HG02642 (cell line): ENCODE measurements around the gene DENND5B.

Experiments used
- ATAC-seq: cut with Tn5 transposase; IDR thresholded peaks from one replicate; pipeline ENCODE4 v1.9.1; 2021; ENCODE audit warnings: mild to moderate bottlenecking; ENCODE audit not compliant: unreplicated experiment, poor library complexity

DENND5B gene

DNA sequence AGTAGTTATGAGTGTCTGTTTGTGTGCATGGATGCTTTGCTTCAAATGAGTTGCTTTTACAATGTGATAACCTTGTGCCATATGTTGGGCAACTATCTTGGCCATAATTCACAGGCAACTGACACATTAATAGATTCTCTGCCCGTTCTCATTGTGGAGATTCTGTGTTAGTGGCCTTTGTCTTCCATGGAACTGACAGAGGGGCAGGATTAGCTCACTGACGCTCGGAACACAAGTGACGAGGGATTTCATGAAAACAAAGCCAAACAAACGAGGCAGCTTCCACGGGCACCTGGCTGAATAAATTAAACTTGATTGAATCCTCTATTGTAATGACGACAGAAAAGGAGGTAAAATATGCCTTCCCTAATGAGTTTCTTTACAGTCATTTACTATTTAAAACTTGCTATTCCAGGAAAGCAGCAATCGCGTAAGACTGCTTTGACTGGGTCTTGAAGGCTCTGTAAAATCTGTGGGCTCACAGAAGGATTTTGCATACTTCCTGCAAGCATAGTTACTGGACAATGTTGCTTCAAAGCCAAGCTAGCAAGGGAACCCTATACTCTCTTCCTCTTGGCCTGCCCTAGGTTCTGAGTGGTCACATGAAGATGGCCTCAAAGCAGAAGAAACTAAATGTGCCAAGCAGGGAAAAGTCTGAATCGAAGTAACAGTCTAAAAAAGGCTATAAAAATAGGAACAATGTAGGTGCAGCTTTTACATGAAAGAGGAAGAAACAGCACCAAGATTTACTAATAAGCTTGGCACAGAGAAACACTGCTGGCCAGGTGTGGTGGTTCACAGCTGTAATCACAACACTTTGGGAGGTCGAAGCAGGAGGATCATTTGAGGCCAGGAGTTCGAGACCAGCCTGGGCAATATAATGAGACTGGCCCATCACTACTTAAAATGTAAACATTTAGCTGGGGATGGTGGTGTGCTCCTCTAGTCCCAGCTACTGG is 236.9 kb downstream of the DENND5B start:
- ATAC-seq = no peak

DNA sequence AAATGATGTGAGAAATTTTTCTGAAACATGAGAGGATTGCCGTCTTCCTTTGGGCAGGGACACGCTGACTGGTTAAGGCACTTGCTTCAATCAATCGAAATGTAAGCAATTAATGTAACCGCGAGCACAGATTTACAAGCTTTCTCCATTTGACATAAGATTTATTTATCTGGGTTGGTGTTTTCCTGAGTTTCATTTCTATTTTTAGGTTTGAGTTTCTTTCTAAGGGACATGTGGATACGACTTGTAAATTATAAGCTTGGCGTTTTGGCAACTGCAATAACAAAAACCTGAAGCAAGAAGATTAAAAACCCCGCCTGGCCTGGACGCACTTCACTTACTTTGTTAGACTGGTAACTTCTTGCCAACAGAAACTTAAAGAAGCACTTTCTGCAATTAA is 244.7 kb downstream of the DENND5B start:
- no peak for ATAC-seq

GRCh38 chr12:31343139-31343538 is 247.8 kb downstream of the DENND5B start:
- no peak for ATAC-seq

- no peak for ATAC-seq
Observed at GRCh38 chr12:31342286-31342685, 248.7 kb downstream of the DENND5B start.

DNA sequence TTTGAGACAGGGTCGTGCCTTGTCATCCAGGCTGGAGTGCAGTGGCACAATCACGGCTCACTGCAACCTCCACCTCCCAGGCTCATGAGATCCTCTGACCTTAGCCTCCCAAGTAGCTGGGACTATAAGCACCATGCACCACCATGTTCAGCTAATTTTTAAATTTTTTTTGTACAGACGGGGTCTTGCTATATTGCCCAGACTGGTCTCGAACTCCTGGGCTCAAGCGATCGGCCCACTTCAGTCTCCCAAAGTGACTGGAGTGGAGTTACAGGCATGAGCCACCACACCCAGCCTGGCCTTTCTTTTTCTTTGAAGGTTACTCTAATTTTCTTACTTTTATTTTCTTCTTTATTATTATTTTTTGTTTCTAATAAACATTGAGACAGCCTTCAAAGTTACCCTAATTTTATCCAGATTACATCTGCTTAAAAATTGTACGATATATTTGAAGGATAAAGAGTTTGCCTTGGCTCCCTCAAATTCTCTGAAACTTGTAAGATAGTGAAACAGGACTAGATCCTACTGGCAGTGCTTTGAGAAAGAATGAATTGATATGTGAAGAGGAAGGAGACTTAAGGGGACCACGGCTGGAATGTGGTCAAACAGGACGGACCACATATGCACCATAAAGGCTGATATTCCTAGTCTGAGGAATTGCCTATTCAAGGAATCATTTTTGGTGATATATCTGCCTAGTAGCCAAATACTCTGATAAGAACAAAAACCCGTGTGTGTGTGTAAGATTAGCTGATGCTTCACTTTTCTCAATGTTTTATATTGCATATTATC is 250.9 kb downstream of the DENND5B start:
- ATAC-seq = no peak

DNA sequence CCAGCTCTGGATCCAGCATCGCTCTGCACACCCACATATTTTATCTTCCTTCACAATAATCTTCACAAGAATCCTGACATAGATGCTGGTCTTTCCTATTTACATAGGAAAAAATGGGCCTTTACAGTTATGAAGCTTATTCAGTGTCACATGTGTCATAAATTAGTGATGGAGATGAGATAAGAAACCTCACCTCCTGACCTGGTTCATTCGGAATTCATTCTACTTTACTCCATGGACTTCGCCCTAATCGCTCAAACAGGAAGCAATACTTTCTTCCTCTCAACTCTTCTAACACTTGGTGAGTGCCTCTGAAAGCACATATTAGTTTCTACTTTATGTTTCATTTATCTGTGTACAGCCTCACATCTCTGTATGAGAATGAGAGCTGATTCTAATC is 253.0 kb downstream of the DENND5B start:
- ATAC-seq = no peak
